ENCODE data around the gene NOVA2.

NOVA2 gene

DNA sequence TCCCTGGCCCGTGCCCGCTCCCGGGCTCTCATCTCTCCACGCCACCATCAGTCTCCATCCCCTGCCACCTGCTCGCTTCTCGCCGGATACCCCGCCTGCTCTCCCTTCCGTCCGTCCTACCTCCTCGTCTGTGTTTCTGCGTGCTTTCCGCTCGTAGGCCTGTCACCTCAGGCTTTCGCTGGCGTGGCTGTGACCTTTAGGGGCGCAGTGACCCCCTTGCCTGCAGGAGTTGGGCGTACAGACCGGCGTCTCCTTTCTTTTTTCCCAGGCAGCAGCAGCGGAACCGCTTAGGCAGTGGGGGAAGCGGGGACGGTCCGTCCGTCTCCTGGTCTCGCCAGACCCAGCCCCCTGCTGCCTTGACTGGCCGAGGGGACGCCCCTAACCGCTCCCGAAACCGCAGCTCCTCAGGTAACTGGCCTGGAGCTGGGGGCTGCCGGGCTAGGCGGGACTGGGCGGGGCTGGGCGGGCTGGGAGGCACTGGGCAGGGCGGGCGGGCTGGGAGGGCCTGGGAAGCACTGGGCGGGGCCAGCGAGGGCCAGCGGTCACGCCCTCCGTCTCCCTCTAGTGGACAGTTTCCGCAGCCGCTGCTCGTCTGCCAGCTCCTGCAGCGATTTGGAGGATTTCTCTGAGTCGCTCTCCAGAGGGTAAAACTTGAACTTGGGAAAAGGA lies 42.9 kb upstream of the NOVA2 start:
- Histone ChIP-seq H3K4me1 (ENCODE audit: insufficient read depth, low read length) (peaks cover 9% of the 10 kb centered on the region), H3K9ac (ENCODE audit: low read length) (no peak overlapping the region), H3K27me3 (ENCODE audit: control insufficient read depth in 1 of 2, insufficient read depth in 2 of 2, low read length in 2 of 2) (peaks cover 31 to 36% of the 10 kb centered on the region in 2 donors), H3K36me3 (ENCODE audit: insufficient read depth, low read length) (no peaks in the 10 kb centered on the region), H3K9me3 (ENCODE audit: low read length) (no peaks in the 10 kb centered on the region), H3K27ac (ENCODE audit: low read depth, low read length) (no peak overlapping the region), H3K4me3 (ENCODE audit: low read depth in 1 of 2, low read length in 2 of 2) (peak overlapping the region; percentile 65 to 71)

- Histone ChIP-seq H3K9me3 (ENCODE audit: low read length) (no peaks in the 10 kb centered on the region), H3K9ac (ENCODE audit: low read length) (no peak overlapping the region), H3K4me3 (ENCODE audit: low read depth in 1 of 2, low read length in 2 of 2) (peak overlapping the region; percentile 65 to 71), H3K27me3 (ENCODE audit: control insufficient read depth in 1 of 2, insufficient read depth in 2 of 2, low read length in 2 of 2) (peaks cover 31 to 41% of the 10 kb centered on the region in 2 donors), H3K27ac (ENCODE audit: low read depth, low read length) (no peak overlapping the region), H3K36me3 (ENCODE audit: insufficient read depth, low read length) (no peaks in the 10 kb centered on the region), H3K4me1 (ENCODE audit: insufficient read depth, low read length) (peaks cover 9% of the 10 kb centered on the region)
Measured at GRCh38 chr19:46015687-46016425, 42.2 kb upstream of the NOVA2 start.

GRCh38 chr19:46014941-46015686 lies 41.4 kb upstream of the NOVA2 start:
- H3K4me1 ChIP-seq (ENCODE audit: insufficient read depth, low read length): peaks cover 9% of the 10 kb centered on the region
- H3K4me3 ChIP-seq (ENCODE audit: low read depth in 1 of 2, low read length in 2 of 2): no peak overlapping the region

DNA sequence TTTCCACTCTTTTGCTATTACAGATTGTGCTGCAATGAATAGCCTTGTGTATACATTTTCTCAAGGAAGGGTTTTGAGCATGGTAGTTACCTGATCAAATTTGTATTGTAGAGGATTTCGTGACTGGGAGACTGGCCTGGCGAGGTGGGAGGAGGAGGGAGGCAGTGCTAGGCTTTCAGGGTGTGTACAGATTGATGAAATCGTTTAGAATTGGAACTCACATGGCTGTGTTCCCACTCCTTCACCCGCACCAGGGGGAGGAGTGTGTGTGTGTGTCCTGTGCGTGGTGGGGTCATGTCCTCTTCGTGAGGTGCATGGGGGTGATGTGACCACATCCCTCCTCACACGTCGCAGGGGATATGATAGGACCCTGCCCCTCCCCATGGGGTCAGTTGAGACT lies 40.9 kb upstream of the NOVA2 start:
- peaks cover 31 to 41% of the 10 kb centered on the region in 2 donors for H3K27me3 ChIP-seq (ENCODE audit: control insufficient read depth in 1 of 2, insufficient read depth in 2 of 2, low read length in 2 of 2)
- no peak overlapping the region for H3K4me3 ChIP-seq (ENCODE audit: low read depth in 1 of 2, low read length in 2 of 2)
- no peak overlapping the region for H3K9ac ChIP-seq (ENCODE audit: low read length)

More at GRCh38 chr19:46014941-46015686, 41.4 kb upstream of the NOVA2 start:
- Histone ChIP-seq H3K27ac (ENCODE audit: low read depth, low read length) (no peak overlapping the region), H3K27me3 (ENCODE audit: control insufficient read depth in 1 of 2, insufficient read depth in 2 of 2, low read length in 2 of 2) (peaks cover 31 to 41% of the 10 kb centered on the region in 2 donors), H3K9me3 (ENCODE audit: low read length) (no peaks in the 10 kb centered on the region), H3K9ac (ENCODE audit: low read length) (no peak overlapping the region), H3K36me3 (ENCODE audit: insufficient read depth, low read length) (no peaks in the 10 kb centered on the region)

GRCh38 chr19:46009530-46010510 lies 36.2 kb upstream of the NOVA2 start:
- Histone ChIP-seq H3K4me1 (ENCODE audit: insufficient read depth, low read length) (no peaks in the 10 kb centered on the region), H3K27me3 (ENCODE audit: control insufficient read depth in 1 of 2, insufficient read depth in 2 of 2, low read length in 2 of 2) (peaks cover 17 to 32% of the 10 kb centered on the region in 2 donors), H3K36me3 (ENCODE audit: insufficient read depth, low read length) (no peaks in the 10 kb centered on the region), H3K9me3 (ENCODE audit: low read length) (no peaks in the 10 kb centered on the region), H3K9ac (ENCODE audit: low read length) (no peak overlapping the region), H3K27ac (ENCODE audit: low read depth, low read length) (no peak overlapping the region), H3K4me3 (ENCODE audit: low read depth in 1 of 2, low read length in 2 of 2) (no peak overlapping the region)

More for the DNA sequence above, 40.9 kb upstream of the NOVA2 start:
- H3K36me3 ChIP-seq (ENCODE audit: insufficient read depth, low read length): no peaks in the 10 kb centered on the region
- H3K4me1 ChIP-seq (ENCODE audit: insufficient read depth, low read length): peaks cover 9% of the 10 kb centered on the region
- no peak overlapping the region for H3K27ac ChIP-seq (ENCODE audit: low read depth, low read length)
- H3K9me3 ChIP-seq (ENCODE audit: low read length): no peaks in the 10 kb centered on the region

- Histone ChIP-seq H3K4me1 (ENCODE audit: insufficient read depth, low read length) (no peaks in the 10 kb centered on the region), H3K27me3 (ENCODE audit: control insufficient read depth in 1 of 2, insufficient read depth in 2 of 2, low read length in 2 of 2) (peaks cover 0 to 3% of the 10 kb centered on the region in 2 donors), H3K36me3 (ENCODE audit: insufficient read depth, low read length) (no peaks in the 10 kb centered on the region), H3K27ac (ENCODE audit: low read depth, low read length) (no peak overlapping the region), H3K4me3 (ENCODE audit: low read depth in 1 of 2, low read length in 2 of 2) (no peak overlapping the region), H3K9ac (ENCODE audit: low read length) (no peak overlapping the region), H3K9me3 (ENCODE audit: low read length) (no peaks in the 10 kb centered on the region)
Measured at GRCh38 chr19:46006411-46006810, 32.7 kb upstream of the NOVA2 start.

DNA sequence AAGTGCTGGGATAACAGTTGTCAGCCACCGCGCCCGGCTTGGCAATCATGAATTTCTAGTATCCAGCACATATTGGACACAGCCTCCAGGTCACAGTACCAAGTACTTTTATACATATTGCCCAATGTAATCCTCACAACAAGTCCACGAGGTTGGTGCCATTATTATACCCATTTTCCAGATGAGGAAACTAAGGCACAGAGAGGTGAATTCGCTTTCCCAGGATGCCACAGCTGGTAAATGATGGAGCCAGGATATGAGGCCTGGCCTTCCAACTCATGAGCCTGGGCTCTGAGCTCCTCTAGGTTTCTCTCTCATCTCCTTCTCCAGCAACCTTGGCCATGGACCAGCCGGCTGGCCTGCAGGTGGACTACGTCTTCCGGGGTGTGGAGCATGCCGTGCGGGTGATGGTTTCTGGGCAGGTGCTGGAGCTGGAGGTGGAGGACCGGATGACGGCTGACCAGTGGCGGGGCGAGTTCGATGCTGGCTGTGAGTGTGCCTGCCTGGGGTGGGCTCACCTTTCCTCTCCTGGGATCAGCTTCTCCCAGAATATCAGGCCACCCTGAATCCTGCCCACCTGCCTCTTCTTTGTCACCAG lies 29.1 kb upstream of the NOVA2 start:
- Histone ChIP-seq H3K27me3 (ENCODE audit: control insufficient read depth in 1 of 2, insufficient read depth in 2 of 2, low read length in 2 of 2) (peaks cover 0 to 16% of the 10 kb centered on the region in 2 donors), H3K9me3 (ENCODE audit: low read length) (no peaks in the 10 kb centered on the region), H3K27ac (ENCODE audit: low read depth, low read length) (no peak overlapping the region), H3K9ac (ENCODE audit: low read length) (no peak overlapping the region), H3K36me3 (ENCODE audit: insufficient read depth, low read length) (no peaks in the 10 kb centered on the region), H3K4me1 (ENCODE audit: insufficient read depth, low read length) (peaks cover 8% of the 10 kb centered on the region), H3K4me3 (ENCODE audit: low read depth in 1 of 2, low read length in 2 of 2) (no peak overlapping the region)

DNA sequence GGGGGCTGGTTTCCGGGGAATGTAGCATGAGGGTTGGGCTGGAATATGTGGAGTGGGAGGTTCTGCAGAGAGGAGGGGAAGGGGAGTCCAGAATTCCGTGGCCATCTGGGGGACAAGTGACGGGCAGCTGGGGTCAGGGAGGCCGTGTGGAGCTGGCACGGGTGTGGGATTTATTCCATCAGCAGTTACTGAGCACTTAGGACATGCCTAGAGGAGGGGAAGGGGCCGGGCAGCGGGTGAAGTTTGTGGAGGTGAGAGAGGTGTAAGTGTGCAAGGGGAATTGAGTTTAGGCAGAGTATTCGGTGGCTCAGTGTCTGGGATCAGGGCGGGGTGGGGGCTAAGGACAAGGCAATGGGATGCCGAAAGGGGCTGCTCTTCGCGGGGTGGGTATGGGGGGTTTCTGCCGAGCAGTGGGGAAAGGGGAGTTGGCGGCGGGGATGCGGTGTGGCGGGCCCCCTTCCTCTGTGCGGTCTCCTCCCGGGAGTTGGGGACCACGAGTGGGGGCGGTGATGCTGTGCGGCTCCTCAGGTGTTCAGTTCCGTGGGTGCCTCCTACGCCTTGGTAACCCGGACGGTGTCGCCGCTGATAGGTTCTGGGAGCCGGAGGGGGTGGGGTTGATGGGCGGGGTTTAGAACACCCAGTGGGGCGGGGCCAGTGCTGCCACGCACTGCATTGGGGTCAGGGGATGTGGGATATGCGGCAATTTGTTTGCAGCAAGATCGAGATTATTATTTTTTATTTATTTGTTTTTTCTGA lies 27.0 kb upstream of the NOVA2 start:
- peaks cover 0 to 16% of the 10 kb centered on the region in 2 donors for H3K27me3 ChIP-seq (ENCODE audit: control insufficient read depth in 1 of 2, insufficient read depth in 2 of 2, low read length in 2 of 2)
- H3K9me3 ChIP-seq (ENCODE audit: low read length): no peaks in the 10 kb centered on the region
- H3K36me3 ChIP-seq (ENCODE audit: insufficient read depth, low read length): peaks cover 6% of the 10 kb centered on the region
- H3K4me1 ChIP-seq (ENCODE audit: insufficient read depth, low read length): peaks cover 14% of the 10 kb centered on the region
- no peak overlapping the region for H3K27ac ChIP-seq (ENCODE audit: low read depth, low read length)
- H3K9ac ChIP-seq (ENCODE audit: low read length): no peak overlapping the region
- H3K4me3 ChIP-seq (ENCODE audit: low read depth in 1 of 2, low read length in 2 of 2): no peak overlapping the region

DNA sequence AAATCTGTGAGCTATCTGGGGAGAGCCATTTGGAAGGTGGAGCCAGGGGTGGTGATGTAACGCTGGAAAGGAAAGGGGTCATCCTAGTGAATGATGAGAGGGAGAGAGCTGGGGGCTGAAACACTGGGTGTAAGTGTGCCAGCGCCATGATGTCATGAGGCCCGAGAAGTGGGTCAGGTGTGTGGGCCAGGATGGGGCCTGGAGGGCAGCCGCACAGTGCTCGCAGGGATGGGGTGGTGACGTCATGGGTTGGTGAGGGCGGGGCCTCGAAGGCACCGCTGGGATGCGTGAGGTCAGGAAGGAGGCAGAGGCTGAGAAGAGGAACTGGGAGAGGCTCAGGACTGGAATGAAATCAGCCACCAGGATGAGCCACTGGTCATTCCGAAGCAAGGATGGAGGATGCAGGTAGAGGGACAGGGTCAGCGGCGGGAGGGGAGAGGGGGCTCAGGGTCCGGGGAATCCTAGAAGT lies 26.0 kb upstream of the NOVA2 start:
- H3K27ac ChIP-seq (ENCODE audit: low read depth, low read length): no peak overlapping the region
- H3K9ac ChIP-seq (ENCODE audit: low read length): no peak overlapping the region
- no peaks in the 10 kb centered on the region for H3K9me3 ChIP-seq (ENCODE audit: low read length)
- H3K27me3 ChIP-seq (ENCODE audit: control insufficient read depth in 1 of 2, insufficient read depth in 2 of 2, low read length in 2 of 2): peaks cover 0 to 16% of the 10 kb centered on the region in 2 donors
- H3K4me3 ChIP-seq (ENCODE audit: low read depth in 1 of 2, low read length in 2 of 2): no peak overlapping the region
- peaks cover 6% of the 10 kb centered on the region for H3K36me3 ChIP-seq (ENCODE audit: insufficient read depth, low read length)
- H3K4me1 ChIP-seq (ENCODE audit: insufficient read depth, low read length): peaks cover 14% of the 10 kb centered on the region

- no peak overlapping the region for H3K4me3 ChIP-seq (ENCODE audit: low read depth in 1 of 2, low read length in 2 of 2)
- H3K36me3 ChIP-seq (ENCODE audit: insufficient read depth, low read length): peaks cover 6% of the 10 kb centered on the region
- no peak overlapping the region for H3K27ac ChIP-seq (ENCODE audit: low read depth, low read length)
- no peak overlapping the region for H3K9ac ChIP-seq (ENCODE audit: low read length)
- H3K9me3 ChIP-seq (ENCODE audit: low read length): no peaks in the 10 kb centered on the region
- peaks cover 0 to 16% of the 10 kb centered on the region in 2 donors for H3K27me3 ChIP-seq (ENCODE audit: control insufficient read depth in 1 of 2, insufficient read depth in 2 of 2, low read length in 2 of 2)
- H3K4me1 ChIP-seq (ENCODE audit: insufficient read depth, low read length): peaks cover 14% of the 10 kb centered on the region
Measured at GRCh38 chr19:45998834-45999233, 25.2 kb upstream of the NOVA2 start.
